NCI-H2029 (cell line): Measurements from ENCODE around the gene FOXR2.

Source experiments
- DNase-seq: peaks from one replicate; lab custom pipeline; 2025; lab: John Stamatoyannopoulos, UW

Gene FOXR2

GRCh38 chrX:55623100-55623499 is at the start of gene FOXR2:
TSS of gene FOXR2 (plus strand) at chrX:55623400. CDS start at chrX:55623712, 312 bp downstream.
- no peak for DNase-seq

GRCh38 chrX:55579115-55579514 is 44.1 kb upstream of the FOXR2 start:
- DNase-seq = no peak

GRCh38 chrX:55582447-55582846 is 40.8 kb upstream of the FOXR2 start:
- DNase-seq = no peak

- no peak for DNase-seq
Measured at GRCh38 chrX:55593296-55593695, 29.9 kb upstream of the FOXR2 start.

GRCh38 chrX:55593756-55594257 is 29.4 kb upstream of the FOXR2 start:
- DNase-seq = no peak

GRCh38 chrX:55598333-55598732 is 24.9 kb upstream of the FOXR2 start:
- DNase-seq = no peak

GRCh38 chrX:55619547-55619946 is 3.7 kb upstream of the FOXR2 start:
- DNase-seq = no peak

- no peak for DNase-seq
Measured at GRCh38 chrX:55624403-55624802, 1.2 kb downstream of the FOXR2 start.

- DNase-seq = no peak
Measured at GRCh38 chrX:55636109-55636508, 12.9 kb downstream of the FOXR2 start.

GRCh38 chrX:55638933-55639332 is 15.7 kb downstream of the FOXR2 start:
- no peak for DNase-seq

- DNase-seq = no peak
Measured at GRCh38 chrX:55640854-55641253, 17.7 kb downstream of the FOXR2 start.

- no peak for DNase-seq
Measured at GRCh38 chrX:55648434-55648833, 25.2 kb downstream of the FOXR2 start.

- no peak for DNase-seq
Measured at GRCh38 chrX:55659931-55660330, 36.7 kb downstream of the FOXR2 start.

- DNase-seq = no peak
Measured at GRCh38 chrX:55663584-55663983, 40.4 kb downstream of the FOXR2 start.

- DNase-seq = no peak
Measured at GRCh38 chrX:55668084-55668483, 44.9 kb downstream of the FOXR2 start.
